GM21526 (cell line): ENCODE results near the gene CASZ1.

Experiments
- ATAC-seq: cut with Tn5 transposase; IDR thresholded peaks from one replicate; pipeline ENCODE4 v1.9.1; 2021; ENCODE audit warnings: moderate library complexity; ENCODE audit not compliant: unreplicated experiment, low FRiP score

The CASZ1 gene

DNA sequence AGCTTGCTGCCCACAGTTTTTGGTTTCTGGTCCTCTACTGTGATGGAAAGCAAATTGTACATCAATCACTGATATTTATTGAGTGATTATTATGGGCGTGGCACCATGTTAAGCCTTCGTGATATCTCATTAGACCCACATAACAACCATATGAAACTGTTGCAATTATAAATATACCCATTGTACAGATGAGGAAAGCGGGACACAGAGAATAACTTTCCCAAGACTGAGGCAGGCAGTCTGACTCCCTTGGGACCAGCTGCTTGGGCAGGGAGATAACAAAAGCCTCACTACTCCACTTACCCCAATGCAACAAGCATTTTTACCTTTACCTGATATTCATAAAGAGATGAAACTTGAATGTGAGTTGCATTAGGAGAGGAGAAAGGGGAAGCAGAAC is 4.3 kb upstream of the CASZ1 start:
- no peak for ATAC-seq

DNA sequence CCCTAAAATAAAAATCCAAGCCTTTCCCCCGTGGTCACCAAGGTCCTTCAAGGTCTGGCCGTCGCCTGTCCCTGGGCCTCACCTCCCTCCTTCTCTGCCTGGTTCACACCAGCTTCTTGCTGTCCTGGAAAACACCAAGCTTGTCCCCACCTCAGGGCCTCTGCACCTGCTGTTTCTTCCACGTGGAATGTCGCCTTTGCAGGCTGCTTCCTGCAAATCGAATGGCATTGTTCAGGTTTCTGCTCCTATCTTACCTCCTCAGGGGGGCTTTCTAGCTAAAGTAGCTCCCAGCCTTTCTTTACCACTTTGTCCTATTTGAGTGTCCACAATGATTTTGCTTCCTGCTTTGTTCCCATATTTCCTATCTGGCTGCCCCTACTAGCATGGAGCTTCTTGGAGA is 3.3 kb upstream of the CASZ1 start:
- ATAC-seq, result no peak

DNA sequence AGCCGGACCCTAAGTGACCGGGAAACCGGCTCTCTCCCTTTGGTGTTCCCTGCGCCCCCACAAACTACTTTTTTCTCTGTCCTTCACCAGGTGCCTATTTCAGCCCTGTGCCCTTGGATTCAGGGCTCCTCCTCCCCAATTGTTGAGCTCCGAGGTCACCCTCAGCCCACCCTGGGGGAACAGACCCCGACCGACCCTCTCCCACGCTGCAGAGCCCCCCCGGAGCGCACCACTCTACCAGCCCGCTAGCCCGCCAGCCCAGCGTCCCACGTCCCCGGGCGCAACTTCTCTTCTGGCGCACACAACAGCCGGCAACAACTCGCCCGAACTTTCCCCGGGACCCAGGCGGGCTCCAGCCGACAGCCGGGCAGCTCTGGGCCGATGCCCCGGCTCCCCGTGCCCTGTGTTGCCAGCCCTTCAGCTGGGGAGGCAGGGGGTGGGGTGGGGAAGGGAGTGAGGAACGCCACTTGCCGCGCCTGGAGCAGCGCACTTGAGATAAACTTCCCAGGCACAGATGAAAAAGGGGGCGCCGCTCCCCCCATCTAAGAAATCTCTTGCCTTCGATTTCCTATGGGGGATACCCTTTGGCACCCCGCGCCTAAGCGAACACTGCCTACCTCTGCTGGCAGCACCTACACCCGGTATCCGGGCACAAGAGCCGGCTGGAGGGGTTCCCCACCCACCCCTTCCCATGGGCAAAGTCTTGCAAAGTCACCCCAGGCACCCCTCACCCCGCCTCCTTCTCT is 997 bp downstream of the CASZ1 start:
- no peak for ATAC-seq

DNA sequence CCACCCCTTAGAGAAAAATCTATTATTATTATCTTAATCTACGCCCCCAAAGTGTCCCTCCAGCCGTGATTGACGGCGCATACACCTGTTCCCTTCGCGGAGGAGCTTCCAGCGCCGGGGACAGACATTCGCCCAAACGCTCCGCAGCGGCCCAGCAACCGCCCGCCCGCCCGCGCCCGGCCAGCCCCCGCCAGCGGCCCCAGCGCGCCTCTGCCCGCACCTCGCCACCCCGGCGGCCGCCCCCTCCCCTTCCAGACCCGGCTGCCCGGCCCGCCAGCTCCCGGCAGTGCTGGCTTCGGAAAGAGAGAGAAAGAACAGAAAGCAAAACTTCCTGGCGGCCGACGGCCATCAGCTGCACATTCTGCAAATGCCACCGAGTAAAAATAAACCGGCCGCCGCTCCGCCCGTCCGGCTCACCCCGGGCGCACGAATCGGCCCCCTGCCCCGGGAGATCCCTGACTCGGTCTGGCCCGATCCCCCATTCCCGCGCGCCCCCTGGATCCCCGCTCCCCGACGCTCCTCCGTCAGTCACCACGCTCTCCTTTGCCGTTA is 1.6 kb downstream of the CASZ1 start:
- ATAC-seq, result no peak

DNA sequence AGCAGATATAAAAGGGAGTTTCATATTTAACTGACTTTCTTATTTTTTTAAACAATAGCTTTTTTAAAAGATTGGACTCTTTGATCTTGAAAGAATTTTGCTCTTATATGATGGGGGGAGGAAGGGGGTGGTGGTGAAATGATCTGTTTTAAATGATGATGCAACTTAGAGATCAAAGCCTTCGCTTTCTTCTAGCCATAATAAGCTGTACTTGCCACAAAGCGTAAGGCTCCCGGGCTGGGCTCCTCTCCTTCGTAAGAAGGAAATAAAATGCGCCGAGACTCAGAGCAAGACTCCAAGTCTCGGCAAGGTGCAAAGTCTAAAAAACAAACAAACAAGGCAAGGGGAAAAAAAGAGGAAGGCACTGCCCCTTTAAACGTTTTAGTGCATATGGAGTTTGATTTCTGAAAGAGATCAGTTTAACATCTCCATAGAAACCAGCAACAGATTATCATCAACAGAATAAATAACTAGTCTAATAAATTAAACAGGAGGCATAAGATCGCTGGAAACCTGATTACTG is 3.3 kb downstream of the CASZ1 start:
- ATAC-seq, result no peak

DNA sequence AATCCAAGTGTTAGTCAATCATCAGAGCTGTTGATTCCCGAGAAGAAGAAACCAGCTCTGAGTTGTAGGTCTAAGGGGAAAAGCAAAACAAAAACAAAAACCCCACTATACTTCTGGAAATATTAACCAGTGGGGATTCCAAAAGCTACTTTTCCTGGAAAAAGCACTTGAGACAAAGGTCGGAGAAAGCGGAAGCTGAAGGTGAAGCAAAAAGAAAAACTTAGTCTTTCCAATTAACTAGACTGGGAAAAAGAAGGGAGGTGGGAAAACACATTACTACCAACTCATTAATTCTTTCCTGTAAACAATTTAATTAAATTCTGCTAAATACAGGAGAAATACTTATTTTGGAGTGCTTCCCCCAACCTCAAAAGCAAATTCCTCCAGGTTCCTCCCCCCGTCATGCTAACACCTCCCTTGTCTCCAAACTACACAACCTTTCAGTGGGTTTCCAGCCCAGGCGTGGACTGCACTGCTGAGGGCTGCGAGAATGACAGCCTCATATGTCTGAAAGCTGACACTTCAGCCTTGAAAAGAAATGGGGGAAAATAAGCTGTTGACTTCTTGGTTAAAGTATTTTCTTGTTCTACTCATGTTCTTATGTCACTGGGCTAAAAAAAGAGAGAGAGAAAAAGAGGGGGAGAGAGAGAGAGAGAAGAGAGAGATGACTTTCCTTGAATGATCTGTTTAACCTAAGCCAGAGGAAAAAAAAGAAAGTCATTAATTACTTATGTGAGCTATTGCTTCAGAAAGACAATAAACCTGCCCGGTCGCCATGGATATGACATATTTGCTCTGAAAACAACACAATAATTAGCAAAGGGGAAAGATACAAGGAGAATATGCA is 5.1 kb downstream of the CASZ1 start:
- no peak for ATAC-seq

DNA sequence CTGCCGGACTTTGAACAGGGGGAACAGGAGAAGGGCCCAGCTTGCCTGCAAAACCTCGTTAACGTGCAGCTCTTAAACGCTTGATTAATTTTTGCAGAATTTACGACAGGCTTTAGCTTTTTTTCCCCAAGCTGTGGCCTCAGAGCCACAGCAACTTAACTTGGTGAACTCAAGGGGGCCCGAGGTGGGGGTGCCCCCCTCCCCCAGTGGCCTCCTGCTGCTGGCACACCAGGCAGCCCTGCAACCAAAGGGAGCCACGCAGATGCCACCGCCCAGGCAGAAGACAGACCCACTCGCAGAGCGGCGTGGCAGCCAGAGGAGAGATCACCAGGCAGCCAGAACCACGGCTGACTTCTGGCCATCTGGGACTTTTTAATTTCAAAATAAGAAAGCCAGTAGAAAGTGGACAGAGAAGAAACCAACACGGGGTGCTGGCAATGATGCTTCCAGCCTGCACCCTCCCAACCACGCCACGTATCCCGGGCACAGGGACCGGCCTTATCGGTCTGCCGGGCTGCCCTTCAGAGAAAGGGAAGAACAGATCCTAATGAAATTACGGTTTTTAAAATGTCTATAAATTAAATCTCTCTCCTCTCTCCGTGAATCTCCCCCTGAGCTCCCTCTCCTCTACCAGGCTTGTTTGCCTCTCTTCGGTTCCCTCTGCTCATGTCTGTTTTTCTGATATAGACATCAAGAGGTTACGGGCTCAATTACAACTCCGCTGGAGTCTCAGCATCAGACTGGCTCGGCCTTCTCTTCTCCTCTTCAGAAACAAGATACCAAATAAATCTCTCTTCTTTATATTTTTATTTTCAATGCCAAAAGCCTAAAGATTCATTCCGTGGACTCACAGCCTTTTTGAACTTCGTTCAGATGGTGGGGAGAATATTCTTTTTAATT is 6.4 kb downstream of the CASZ1 start:
- no peak for ATAC-seq

DNA sequence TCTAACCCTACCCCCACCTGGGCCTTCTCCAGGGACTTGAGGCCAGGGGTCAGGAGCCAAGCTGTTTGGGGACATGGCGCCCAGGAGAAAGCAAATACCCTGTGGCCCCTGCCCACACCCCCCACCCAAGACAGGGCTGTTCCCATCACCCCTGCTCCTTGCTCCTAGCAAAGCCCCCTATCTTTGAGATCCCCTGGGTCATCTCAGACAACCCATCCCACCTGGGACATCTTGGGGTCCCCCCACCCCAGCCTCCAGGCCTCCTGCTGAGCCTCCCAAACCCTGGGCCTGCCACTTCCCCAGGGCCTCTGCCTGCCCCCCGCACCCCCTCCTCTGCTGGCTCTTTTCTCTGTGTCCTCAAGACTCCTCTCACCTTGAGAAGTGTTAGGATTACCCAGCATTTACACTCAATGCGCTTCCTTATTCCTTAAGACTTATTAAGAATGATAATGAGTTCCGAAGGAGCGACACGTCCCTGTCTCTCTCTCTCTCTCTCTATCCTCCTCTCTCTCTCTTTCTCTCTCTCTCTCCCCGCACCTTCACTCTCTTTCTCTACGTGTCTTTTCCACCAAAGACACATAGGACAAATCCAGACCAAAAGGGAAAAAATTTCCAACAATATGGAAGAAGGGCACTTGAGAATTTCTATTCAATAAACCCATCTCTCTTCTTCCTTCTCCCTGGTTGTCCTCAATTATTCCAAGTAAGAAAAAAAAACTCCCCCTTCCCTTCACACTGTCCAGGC is 7.2 kb downstream of the CASZ1 start:
- no peak for ATAC-seq

DNA sequence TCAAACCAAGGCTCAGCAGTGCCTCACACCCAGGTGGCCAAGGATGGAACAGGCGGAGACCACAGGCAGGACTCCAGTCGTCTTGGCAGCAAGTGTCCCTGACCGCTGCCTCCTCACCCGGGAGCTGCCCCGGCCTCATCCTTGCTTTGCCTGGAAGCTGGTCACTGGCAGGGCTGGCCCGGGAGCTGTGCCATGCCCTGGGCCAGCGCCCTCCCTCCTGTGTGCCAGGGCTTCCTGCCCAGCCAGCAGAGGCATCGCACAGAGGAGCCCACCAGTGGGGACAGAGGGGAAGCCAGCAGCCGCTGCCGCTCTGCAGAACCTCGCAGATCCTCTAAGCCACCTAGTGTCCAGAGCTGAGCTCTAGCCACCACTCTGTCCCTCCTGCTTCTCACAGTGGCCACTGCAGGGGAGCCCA is 7.8 kb downstream of the CASZ1 start:
- ATAC-seq, result no peak

DNA sequence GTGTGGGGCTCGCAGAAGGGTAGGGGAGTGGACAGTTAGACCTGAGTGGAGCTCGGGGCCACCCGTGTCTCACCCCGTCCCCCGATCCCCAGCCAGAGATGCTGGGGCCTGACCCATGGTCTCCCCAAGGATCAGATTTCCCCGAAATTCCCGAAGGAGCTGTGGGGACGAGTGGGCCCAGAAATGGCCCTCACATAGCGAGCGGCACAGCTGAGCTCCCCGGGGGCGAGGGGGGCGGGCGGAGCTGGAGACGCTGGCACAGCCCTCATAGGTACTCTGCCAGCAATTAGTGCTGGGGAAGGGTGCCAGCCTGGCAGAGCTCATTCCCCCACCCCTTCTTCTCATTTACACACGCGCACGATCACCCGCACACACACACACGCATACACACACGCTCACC is 9.2 kb downstream of the CASZ1 start:
- ATAC-seq, result no peak

DNA sequence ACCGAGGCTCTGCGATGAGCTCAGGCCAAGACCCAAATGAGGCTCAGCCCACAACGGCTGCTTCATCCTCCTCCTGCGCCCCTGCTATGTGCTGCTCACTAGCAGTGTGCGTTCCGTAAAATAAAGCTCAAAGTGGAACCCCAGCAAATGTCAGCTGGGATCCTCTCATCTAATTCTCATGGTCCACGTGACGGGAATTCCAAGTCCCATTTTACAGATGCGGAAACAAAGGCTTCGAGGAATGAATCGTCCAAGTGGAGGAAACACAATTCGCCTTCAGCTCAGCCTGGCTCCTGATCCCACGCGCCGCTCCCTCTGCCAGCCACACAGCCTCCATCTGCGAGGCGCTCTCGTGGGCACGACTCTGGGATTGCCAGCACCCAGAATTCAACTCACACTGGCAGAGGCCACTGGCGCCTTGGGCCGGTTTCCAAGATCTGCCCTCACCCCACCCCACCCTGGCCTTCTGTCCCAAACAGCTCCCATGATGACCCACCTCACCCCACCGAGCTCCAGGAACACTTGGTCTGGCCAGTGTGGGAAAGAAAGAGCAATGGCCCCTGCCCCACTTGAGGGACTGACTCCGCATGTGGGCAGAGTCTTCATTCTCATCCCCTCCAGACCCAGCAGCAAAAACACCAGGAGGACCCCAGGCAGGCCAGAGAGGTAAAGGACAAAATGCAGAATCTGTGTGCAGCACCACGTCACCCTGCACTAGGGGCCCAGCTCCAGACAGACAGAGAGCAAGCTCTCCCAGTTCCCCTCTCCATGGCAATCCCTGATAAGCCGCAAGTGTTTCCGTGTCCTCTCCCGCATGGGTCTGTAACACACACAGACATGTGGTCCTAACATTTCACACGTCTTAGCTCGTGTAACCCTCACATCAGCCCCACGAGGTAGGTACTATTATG is 10.5 kb downstream of the CASZ1 start:
- no peak for ATAC-seq

DNA sequence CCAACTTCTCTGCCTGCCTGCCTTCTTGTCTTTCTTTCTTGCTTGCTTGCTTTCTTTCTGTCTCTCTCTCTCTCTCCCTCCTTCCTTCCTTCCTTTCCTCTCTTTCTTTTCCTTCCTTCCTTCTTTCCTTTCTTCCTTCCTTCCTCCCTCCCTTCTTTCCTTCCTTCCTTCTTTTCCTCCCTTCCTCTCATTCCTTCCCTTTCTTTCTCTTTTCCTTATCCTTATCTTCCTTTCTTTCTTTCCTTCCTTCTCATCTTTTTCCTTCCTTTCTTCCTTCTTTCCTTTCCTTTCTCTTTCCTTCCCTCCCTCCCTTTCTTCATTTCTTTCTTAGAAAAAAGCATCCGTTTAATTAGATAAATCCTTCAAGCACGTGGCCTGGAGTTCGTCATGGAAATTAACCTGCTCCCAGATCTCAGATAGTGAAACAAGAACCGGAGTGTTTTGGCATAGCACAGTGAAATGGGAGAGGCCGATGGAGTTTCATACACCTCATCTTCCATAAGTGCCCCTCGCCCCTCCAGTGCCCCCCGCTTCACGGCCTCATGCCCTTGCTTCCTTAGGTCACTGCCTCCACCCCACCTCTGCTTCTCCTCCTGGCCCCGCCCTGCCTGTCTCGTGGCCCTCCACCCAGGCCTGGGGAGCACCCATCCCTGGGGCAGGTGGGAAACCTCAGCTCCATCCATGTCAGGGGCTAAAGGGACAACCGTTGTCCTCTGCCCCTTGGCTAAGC is 11.3 kb downstream of the CASZ1 start:
- no peak for ATAC-seq

DNA sequence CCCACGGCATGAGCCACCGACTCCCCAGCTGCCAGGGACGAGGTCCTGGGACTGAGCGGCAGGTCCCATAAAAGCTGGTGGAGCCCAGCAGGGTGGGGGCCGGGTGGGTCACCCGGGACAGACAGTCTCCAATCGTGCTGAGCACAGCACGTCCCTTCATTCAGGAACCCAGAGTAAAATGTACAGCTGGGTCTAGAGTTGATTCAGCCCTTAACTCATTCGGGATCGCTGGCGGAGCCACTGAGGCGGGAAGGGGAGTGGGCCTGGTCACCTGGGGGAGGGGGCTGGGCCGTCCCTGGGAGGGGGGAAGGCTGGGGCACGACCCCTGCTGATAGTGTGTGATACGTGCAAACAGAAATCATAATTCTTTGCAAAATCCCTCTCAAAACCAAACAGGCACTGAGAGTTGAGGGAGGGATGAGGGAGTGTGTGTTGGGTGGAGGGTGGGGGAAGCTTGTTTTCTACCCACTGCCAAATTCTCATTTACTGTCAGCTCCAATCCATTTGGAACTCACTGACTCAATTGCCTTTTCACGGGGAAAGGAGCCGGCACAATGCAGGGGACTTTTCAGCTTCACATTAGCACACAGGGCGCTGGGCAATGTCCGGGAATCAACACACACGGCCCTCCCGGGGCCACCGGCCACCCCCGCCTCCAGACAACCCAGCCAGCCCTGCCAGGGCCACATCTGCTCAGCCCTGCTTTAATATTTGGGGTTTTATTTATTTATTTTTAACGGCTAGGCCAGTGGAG is 13.8 kb downstream of the CASZ1 start:
- ATAC-seq, result no peak

DNA sequence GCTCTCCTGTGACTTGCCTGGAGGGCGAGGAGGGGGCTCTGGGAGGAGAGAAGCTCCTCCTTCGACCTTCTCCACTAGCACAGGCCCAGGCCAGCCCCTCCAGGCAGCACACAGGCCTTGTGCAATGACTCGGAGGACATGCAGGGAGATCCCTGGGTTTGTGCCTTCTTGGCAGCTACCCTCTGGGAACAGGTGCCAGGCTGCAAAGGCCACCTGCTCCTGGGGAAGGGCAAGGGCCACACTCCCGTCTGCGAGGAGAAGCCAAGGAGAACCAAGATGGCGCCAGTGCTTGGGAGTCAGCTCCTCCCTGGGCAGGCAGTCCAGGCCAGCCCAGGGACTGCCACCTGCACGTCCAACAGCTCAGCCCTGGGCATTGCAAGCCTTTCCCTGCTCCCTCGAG is 15.3 kb downstream of the CASZ1 start:
- ATAC-seq, result no peak

DNA sequence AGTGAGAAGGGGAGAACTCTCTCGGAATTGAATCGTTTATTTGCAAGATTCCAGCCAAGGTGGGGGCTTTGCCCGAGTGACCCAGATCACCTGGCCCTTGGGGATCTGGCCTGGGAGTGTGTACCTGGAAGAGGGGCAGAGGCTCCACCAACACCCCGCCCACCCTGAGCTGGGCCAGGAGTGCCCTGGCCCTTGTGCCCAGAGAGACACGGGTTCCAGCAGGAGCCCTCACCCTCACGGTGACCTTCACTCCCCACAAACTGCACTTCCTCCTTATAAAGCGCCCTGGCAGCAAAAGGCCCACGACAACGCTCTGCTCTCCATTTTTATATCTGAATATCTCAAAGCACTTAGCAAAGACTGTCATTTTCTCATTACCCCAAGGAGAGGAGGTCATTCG is 16.6 kb downstream of the CASZ1 start:
- no peak for ATAC-seq

DNA sequence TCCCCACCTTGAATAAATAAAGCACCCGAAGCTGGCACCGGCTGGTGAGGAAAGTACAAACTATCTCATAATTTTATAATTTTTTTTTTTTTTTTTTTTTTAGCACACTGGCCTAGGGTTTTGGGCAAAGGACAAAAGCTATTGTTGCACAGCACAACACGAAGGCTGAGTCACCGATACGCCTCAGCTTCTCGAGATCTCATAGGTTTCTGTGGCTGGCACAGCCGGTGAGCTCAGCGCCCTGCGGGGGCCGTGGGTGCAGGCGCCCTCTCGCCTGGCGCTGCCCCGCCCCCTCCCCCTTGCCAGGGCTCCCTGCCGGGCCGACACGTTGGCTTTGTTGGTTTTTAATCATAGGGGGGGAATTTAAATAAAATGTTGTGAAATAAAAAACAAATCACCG is 17.2 kb downstream of the CASZ1 start:
- no peak for ATAC-seq

DNA sequence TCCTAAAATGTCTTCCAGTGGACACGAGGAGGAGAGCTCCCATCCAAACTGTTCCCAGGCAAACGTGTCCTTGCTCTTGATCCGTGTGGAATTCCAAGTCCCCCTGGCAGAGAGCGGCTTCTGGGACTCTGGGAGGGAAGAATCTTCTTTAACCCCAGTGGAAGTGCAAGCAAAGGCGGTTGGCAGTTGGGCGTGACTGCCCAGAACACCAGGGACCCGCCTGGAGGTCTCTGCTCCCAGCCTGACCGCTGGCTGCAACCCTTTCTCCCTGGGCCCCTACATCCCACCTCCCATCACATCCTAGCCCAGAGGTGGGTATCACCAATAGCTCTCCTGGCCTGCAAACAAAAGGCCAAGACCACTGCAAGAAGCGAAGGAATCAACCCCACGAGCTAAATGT is 17.8 kb downstream of the CASZ1 start:
- ATAC-seq, result no peak
